OCI-LY7 (cell line): ENCODE data around the gene VIPR2. TPM values are rescaled to one million over a fixed set of nuclear protein-coding genes. Genes with fewer than 3 reads are reported as not detected.

ENCODE experiments used
- BruUV-seq: library from RNA; stranded (reverse); fragments of 400-500 nt; replicated peaks from 2 replicates; lab custom pipeline; 2021; lab: Mats Ljungman, UMichigan
- CTCF ChIA-PET: fragments of 300-600 bp; sonication (Branson Sonifier 250); formaldehyde crosslinking; loops from one replicate; lab custom pipeline; 2022; ENCODE audit warnings: antibody characterized with exemption; ENCODE audit not compliant: unreplicated experiment; lab: Charles Lee
- POLR2A ChIA-PET: fragments of 300-600 bp; sonication (Branson Sonifier 250); formaldehyde crosslinking; loops from one replicate; lab custom pipeline; 2022; ENCODE audit warnings: antibody characterized with exemption; lab: Charles Lee
- DNase-seq: peaks from one replicate; pipeline ENCODE4 v3.0.0-alpha.2; 2015; ENCODE audit warnings: low spot score
- H2AFZ ChIP-seq: fragments of 200-600 bp; sonication (generic), shearing (Covaris generic); 2 replicates; pipeline ENCODE4 v1.6.1; 2014; ENCODE audit warnings: mild to moderate bottlenecking, antibody characterized with exemption, low read length, moderate library complexity
- H3K27ac ChIP-seq: fragments of 200-600 bp; sonication (generic); 2 replicates; pipeline ENCODE4 v1.5.1; 2014; ENCODE audit warnings: mixed run types, low read depth, mild to moderate bottlenecking, moderate library complexity, low read length, inconsistent platforms; ENCODE audit not compliant: poor library complexity, severe bottlenecking
- H3K36me3 ChIP-seq: fragments of 200-600 bp; sonication (generic); 2 replicates; pipeline ENCODE4 v1.6.1; 2014; ENCODE audit warnings: mild to moderate bottlenecking, antibody characterized with exemption, low read length, moderate library complexity, mixed read lengths; ENCODE audit not compliant: insufficient read depth
- H3K4me1 ChIP-seq: fragments of 200-600 bp; sonication (generic); 2 replicates; pipeline ENCODE4 v1.5.1; 2014; ENCODE audit warnings: mild to moderate bottlenecking, low read length; ENCODE audit not compliant: insufficient read depth, poor library complexity, severe bottlenecking
- H3K4me2 ChIP-seq: fragments of 200-600 bp; sonication (generic); 2 replicates; pipeline ENCODE4 v1.6.1; 2014; ENCODE audit warnings: mild to moderate bottlenecking, low read length
- H3K4me3 ChIP-seq: fragments of 200-600 bp; sonication (generic); 2 replicates; pipeline ENCODE4 v1.5.1; 2014; ENCODE audit warnings: mild to moderate bottlenecking, low read depth, low read length; ENCODE audit not compliant: poor library complexity, severe bottlenecking
- H3K79me2 ChIP-seq: fragments of 200-600 bp; sonication (generic); 2 replicates; pipeline ENCODE4 v1.6.1; 2016; ENCODE audit warnings: low read depth, mild to moderate bottlenecking, low read length, moderate library complexity, mixed read lengths; ENCODE audit not compliant: insufficient read depth
- H3K9me2 ChIP-seq: fragments of 200-600 bp; sonication (generic); 2 replicates; pipeline ENCODE4 v1.6.1; 2016; ENCODE audit warnings: mild to moderate bottlenecking, low read length, mixed read lengths; ENCODE audit not compliant: insufficient read depth
- H3K9me3 ChIP-seq: fragments of 200-600 bp; sonication (generic); 2 replicates; pipeline ENCODE4 v1.6.1; 2014; ENCODE audit warnings: mild to moderate bottlenecking, mixed run types, low read length, mixed read lengths
- H4K20me1 ChIP-seq: fragments of 200-600 bp; sonication (generic); 2 replicates; pipeline ENCODE4 v1.6.1; 2014; ENCODE audit warnings: mild to moderate bottlenecking, antibody characterized with exemption, low read length, moderate library complexity, mixed read lengths; ENCODE audit not compliant: insufficient read depth
- CTCF ChIP-seq: fragments of 200-600 bp; sonication (generic); conservative IDR thresholded peaks from 2 replicates; pipeline ENCODE4 v1.5.1; 2014; ENCODE audit warnings: mild to moderate bottlenecking, antibody characterized with exemption, low read length, moderate library complexity, mixed read lengths
- EZH2phosphoT487 ChIP-seq: fragments of 200-600 bp; sonication (generic); IDR thresholded peaks from 2 replicates; pipeline ENCODE4 v1.6.1; 2018; ENCODE audit warnings: low read depth, borderline replicate concordance, mild to moderate bottlenecking, mixed run types, antibody characterized with exemption, low read length, moderate library complexity, mixed read lengths
- intact Hi-C: fragments of 100-400 bp; cut with micrococcal nuclease; formaldehyde crosslinking; loops from one replicate; pipeline ENCODE4 v1.10.0; 2022; ENCODE audit not compliant: unreplicated experiment
- total RNA-seq, 2 experiments: library from RNA; depleted of rRNA in 1 of 2; stranded (reverse); fragments of >200 nt in 1 of 2; shearing (Covaris generic) in 1 of 2; gene quantifications; 2 replicates each; pipeline ENCODE4 v1.2.3, GENCODE V29; 2014 to 2022

Gene VIPR2
- total RNA-seq, 2 experiments from 2014 or later, result not detected

GRCh38 chr7:159075563-159076238 lies 69.0 kb downstream of the VIPR2 start:
- H3K36me3 ChIP-seq, result no peaks in the 10 kb centered on the region
- peaks cover 3% of the 10 kb centered on the region; the same call in 1 of the 2 replicates for H3K9me2 ChIP-seq
- no peak for TF ChIP-seq CTCF
- no peak for TF ChIP-seq EZH2phosphoT487
- no TSS peak for BruUV-seq
- no peak for DNase-seq
- H3K9me3 ChIP-seq, result no peaks in the 10 kb centered on the region
- H3K27ac ChIP-seq, result no peak overlapping the region
- ChIA-PET POLR2A (interaction anchor here (0.5 kb wide), 1 partner anchor 486 kb away, joined by 5 read pairs; no protein-coding TSS in a partner anchor), CTCF (no interaction called here)
- H3K4me2 ChIP-seq, result no peak overlapping the region
- intact Hi-C loops, result no loop called here
- no peak overlapping the region for H3K4me3 ChIP-seq
- no peaks in the 10 kb centered on the region for H3K79me2 ChIP-seq
- H4K20me1 ChIP-seq, result no peaks in the 10 kb centered on the region
- H2AFZ ChIP-seq, result no peak overlapping the region
- no peaks in the 10 kb centered on the region for H3K4me1 ChIP-seq

GRCh38 chr7:159071260-159071659 lies 73.4 kb downstream of the VIPR2 start:
- no peaks in the 10 kb centered on the region for H3K4me1 ChIP-seq
- TF ChIP-seq EZH2phosphoT487, result no peak
- TF ChIP-seq CTCF, result no peak
- no peak overlapping the region for H3K27ac ChIP-seq
- H3K9me3 ChIP-seq, result no peaks in the 10 kb centered on the region
- CTCF ChIA-PET, result no interaction called here
- POLR2A ChIA-PET, result no interaction called here
- no peak overlapping the region for H3K4me3 ChIP-seq
- DNase-seq, result no peak
- H3K4me2 ChIP-seq, result no peak overlapping the region
- no peaks in the 10 kb centered on the region for H4K20me1 ChIP-seq
- no peak overlapping the region for H2AFZ ChIP-seq
- intact Hi-C loops, result no loop called here
- no peaks in the 10 kb centered on the region for H3K36me3 ChIP-seq
- peaks cover 3% of the 10 kb centered on the region; the same call in 1 of the 2 replicates for H3K9me2 ChIP-seq
- no TSS peak for BruUV-seq
- H3K79me2 ChIP-seq, result no peaks in the 10 kb centered on the region

- Histone ChIP-seq H3K4me2 (no peak overlapping the region), H3K79me2 (no peaks in the 10 kb centered on the region), H3K4me3 (no peak overlapping the region), H3K4me1 (no peaks in the 10 kb centered on the region), H2AFZ (no peak overlapping the region), H3K9me2 (peaks cover 3% of the 10 kb centered on the region; the same call in 1 of the 2 replicates), H4K20me1 (no peaks in the 10 kb centered on the region), H3K36me3 (no peaks in the 10 kb centered on the region), H3K9me3 (no peaks in the 10 kb centered on the region), H3K27ac (no peak overlapping the region)
- DNase-seq, result no peak
- ChIA-PET CTCF (no interaction called here), POLR2A (interaction anchor here (0.6 kb wide), 1 partner anchor 170 kb away, joined by 4 read pairs; no protein-coding TSS in a partner anchor)
- TF ChIP-seq EZH2phosphoT487 (no peak), CTCF (no peak)
- no TSS peak for BruUV-seq
- intact Hi-C loops, result no loop called here
Measured at GRCh38 chr7:159070431-159071148, 74.1 kb downstream of the VIPR2 start.
